Hepatocyte (in vitro differentiated cells): ENCODE data around the gene WDR18. TPM values are rescaled to one million over a fixed set of nuclear protein-coding genes. Genes with fewer than 3 reads are reported as not detected.
A peak's percentile ranks its signal among the peaks of the same experiment; 100 is the strongest.

Experiments
- DNase-seq: peaks from one replicate; pipeline ENCODE4 v3.0.0-alpha.2; 2016; ENCODE audit warnings: low spot score
- H2AFZ ChIP-seq: fragments of 200-600 bp; sonication (generic); 2 replicates; pipeline ENCODE4 v1.6.0; 2016; ENCODE audit warnings: antibody characterized with exemption, mild to moderate bottlenecking
- H3K27ac ChIP-seq: fragments of 200-600 bp; sonication (generic); 2 replicates; pipeline ENCODE4 v1.5.1; 2016; ENCODE audit warnings: mild to moderate bottlenecking
- H3K27me3 ChIP-seq: fragments of 200-600 bp; sonication (generic); 2 replicates; pipeline ENCODE4 v1.6.1; 2016
- H3K36me3 ChIP-seq: fragments of 200-600 bp; sonication (generic); replicated peaks from 2 replicates; pipeline ENCODE4 v1.5.1; 2016; ENCODE audit warnings: low read depth; ENCODE audit not compliant: insufficient read depth
- H3K4me1 ChIP-seq: fragments of 200-600 bp; sonication (generic); 2 replicates; pipeline ENCODE4 v1.5.1; 2016; ENCODE audit warnings: mild to moderate bottlenecking, moderate library complexity; ENCODE audit not compliant: insufficient read depth
- H3K4me2 ChIP-seq: fragments of 200-600 bp; sonication (generic); 2 replicates; pipeline ENCODE4 v1.6.0; 2016
- H3K4me3 ChIP-seq: fragments of 200-600 bp; sonication (generic); 2 replicates; pipeline ENCODE4 v1.5.1; 2016; ENCODE audit warnings: mild to moderate bottlenecking
- H3K79me2 ChIP-seq: fragments of 200-600 bp; sonication (generic); 2 replicates; pipeline ENCODE4 v1.6.0; 2017; ENCODE audit warnings: mild to moderate bottlenecking
- H3K9me2 ChIP-seq: fragments of 200-600 bp; sonication (generic); replicated peaks from 2 replicates; pipeline ENCODE4 v1.6.0; 2017; ENCODE audit warnings: mild to moderate bottlenecking; ENCODE audit not compliant: insufficient read depth
- H3K9me3 ChIP-seq: fragments of 200-600 bp; sonication (generic); 2 replicates; pipeline ENCODE4 v1.5.1; 2016; ENCODE audit warnings: low read depth, mild to moderate bottlenecking
- H4K20me1 ChIP-seq: fragments of 200-600 bp; sonication (generic); 2 replicates; pipeline ENCODE4 v1.6.0; 2016; ENCODE audit warnings: mild to moderate bottlenecking; ENCODE audit not compliant: insufficient read depth, poor library complexity, severe bottlenecking
- CTCF ChIP-seq: fragments of 200-600 bp; sonication (generic); IDR thresholded peaks from 2 replicates; pipeline ENCODE4 v1.5.1; 2016; ENCODE audit warnings: antibody characterized with exemption, mild to moderate bottlenecking; ENCODE audit not compliant: poor library complexity
- EZH2 ChIP-seq: fragments of 200-600 bp; sonication (generic); IDR thresholded peaks from 2 replicates; pipeline ENCODE4 v1.6.1; 2016; ENCODE audit warnings: antibody characterized with exemption, mild to moderate bottlenecking, borderline replicate concordance
- EZH2phosphoT487 ChIP-seq: fragments of 200-600 bp; sonication (generic); IDR thresholded peaks from one replicate; pipeline ENCODE4 v1.6.1; 2018; ENCODE audit warnings: antibody characterized with exemption, mild to moderate bottlenecking, low read depth, moderate library complexity; ENCODE audit not compliant: unreplicated experiment, severe bottlenecking
- WGBS: methylation state at CpG from one replicate; pipeline ENCODE4 v1.1.6; 2016; ENCODE audit warnings: low lambda C conversion rate; ENCODE audit errors: missing lambda C conversion rate; 5-methylcytosine and 5-hydroxymethylcytosine counted together
- polyA plus RNA-seq: library from polyadenylated mRNA; unstranded; fragments of >200 nt; fragmentation: Nextera tagmentation; extraction: Ambion mirVana; gene quantifications from 2 replicates; pipeline ENCODE4 v1.2.1, GENCODE V29; 2016
- total RNA-seq: library from RNA; depleted of rRNA; stranded (reverse); fragments of >200 nt; gene quantifications from 2 replicates; pipeline ENCODE4 v1.2.3, GENCODE V29; 2014

The WDR18 gene
- total and polyA plus RNA-seq, 2 experiments from 2014 or later = 60.0 to 169 TPM

GRCh38 chr19:939922-940321, 44.2 kb upstream of the WDR18 start:
- no peak for TF ChIP-seq CTCF
- no peak for TF ChIP-seq EZH2
- TF ChIP-seq EZH2phosphoT487 = no peak
- 91% methylated on average over 7 of the region's 7 CpGs for WGBS
- Histone ChIP-seq H3K4me3 (no peak overlapping the region), H3K9me2 (no peaks in the 10 kb centered on the region), H3K9me3 (no peaks in the 10 kb centered on the region), H3K79me2 (peaks cover 99% of the 10 kb centered on the region), H3K27ac (peak overlapping the region; percentile 57), H3K4me2 (no peak overlapping the region), H3K27me3 (no peaks in the 10 kb centered on the region), H3K4me1 (peaks cover 39% of the 10 kb centered on the region), H3K36me3 (no peaks in the 10 kb centered on the region), H4K20me1 (peaks cover 92% of the 10 kb centered on the region), H2AFZ (no peak overlapping the region)
- no peak for DNase-seq

GRCh38 chr19:940591-941291, 43.4 kb upstream of the WDR18 start:
- WGBS = 93% methylated on average over 35 of the region's 64 CpGs
- no peak overlapping the region for H2AFZ ChIP-seq
- no peaks in the 10 kb centered on the region for H3K9me3 ChIP-seq
- no peak overlapping the region for H3K4me3 ChIP-seq
- no peaks in the 10 kb centered on the region for H3K36me3 ChIP-seq
- H3K4me2 ChIP-seq = no peak overlapping the region
- no peaks in the 10 kb centered on the region for H3K27me3 ChIP-seq
- peak overlapping the region; percentile 57 for H3K27ac ChIP-seq
- peaks cover 99% of the 10 kb centered on the region for H3K79me2 ChIP-seq
- H3K9me2 ChIP-seq = no peaks in the 10 kb centered on the region
- H4K20me1 ChIP-seq = peaks cover 91% of the 10 kb centered on the region
- peaks cover 38% of the 10 kb centered on the region for H3K4me1 ChIP-seq
- TF ChIP-seq EZH2phosphoT487 = no peak
- TF ChIP-seq CTCF = no peak
- TF ChIP-seq EZH2 = no peak
- DNase-seq = no peak

- peaks cover 99% of the 10 kb centered on the region for H3K79me2 ChIP-seq
- peaks cover 86% of the 10 kb centered on the region for H4K20me1 ChIP-seq
- H3K9me3 ChIP-seq = no peaks in the 10 kb centered on the region
- no peak overlapping the region for H3K4me3 ChIP-seq
- TF ChIP-seq CTCF (no peak), EZH2phosphoT487 (no peak), EZH2 (no peak)
- H3K27me3 ChIP-seq = no peaks in the 10 kb centered on the region
- peaks cover 38% of the 10 kb centered on the region for H3K4me1 ChIP-seq
- no peak overlapping the region for H2AFZ ChIP-seq
- 95% methylated on average over 45 of the region's 45 CpGs for WGBS
- no peak overlapping the region for H3K4me2 ChIP-seq
- no peak overlapping the region for H3K27ac ChIP-seq
- H3K36me3 ChIP-seq = no peaks in the 10 kb centered on the region
- no peaks in the 10 kb centered on the region for H3K9me2 ChIP-seq
- no peak for DNase-seq
Observed at GRCh38 chr19:941292-942132, 42.6 kb upstream of the WDR18 start.
